ENCODE measurements around the gene TAMM41.

TAMM41 gene

DNA sequence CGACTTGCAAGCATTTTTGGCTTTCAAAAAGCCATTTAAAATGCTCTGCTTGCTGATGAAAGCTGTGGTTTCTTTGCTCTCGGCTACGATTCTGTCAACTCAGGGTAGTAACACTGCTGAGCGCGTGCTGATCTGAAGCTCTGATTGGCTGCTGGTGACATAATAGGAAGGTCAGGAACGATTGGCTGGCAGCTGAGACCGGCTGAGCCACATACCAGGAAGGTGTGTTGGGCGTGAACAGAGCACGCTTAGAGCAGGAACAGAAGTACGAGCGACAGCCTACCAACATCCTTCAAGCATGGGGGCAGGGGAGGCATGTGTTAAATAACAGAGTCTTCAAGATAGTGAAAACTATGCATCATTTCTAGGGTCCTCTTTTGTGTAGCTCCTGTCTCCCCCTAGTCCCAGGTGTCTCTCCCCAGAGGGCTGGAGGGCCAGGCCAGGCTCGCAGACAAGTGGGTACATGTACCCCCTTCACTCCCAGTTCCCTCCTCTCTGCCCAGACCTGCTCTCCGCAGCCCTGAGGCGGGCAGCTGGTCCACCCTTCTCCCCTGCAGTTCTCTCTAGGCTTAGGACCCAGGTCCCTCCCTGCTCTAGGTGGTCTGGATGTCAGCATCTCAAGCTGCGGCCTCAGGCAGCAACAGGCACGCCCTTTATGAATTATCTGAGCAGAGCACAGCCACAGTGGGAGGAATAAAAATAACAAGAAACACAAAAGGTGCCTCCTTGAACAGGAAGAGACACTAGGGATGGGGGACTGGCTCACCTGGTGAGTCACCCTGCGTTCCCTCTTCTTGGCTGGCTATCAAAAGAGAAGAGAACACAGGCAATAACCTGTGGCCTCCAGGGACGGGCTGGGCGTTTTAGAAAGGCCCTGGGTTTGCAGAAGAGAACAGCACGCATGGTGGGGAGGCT is 76.0 kb downstream of the TAMM41 start (continued):
- TF ChIP-seq, protein P1, sequence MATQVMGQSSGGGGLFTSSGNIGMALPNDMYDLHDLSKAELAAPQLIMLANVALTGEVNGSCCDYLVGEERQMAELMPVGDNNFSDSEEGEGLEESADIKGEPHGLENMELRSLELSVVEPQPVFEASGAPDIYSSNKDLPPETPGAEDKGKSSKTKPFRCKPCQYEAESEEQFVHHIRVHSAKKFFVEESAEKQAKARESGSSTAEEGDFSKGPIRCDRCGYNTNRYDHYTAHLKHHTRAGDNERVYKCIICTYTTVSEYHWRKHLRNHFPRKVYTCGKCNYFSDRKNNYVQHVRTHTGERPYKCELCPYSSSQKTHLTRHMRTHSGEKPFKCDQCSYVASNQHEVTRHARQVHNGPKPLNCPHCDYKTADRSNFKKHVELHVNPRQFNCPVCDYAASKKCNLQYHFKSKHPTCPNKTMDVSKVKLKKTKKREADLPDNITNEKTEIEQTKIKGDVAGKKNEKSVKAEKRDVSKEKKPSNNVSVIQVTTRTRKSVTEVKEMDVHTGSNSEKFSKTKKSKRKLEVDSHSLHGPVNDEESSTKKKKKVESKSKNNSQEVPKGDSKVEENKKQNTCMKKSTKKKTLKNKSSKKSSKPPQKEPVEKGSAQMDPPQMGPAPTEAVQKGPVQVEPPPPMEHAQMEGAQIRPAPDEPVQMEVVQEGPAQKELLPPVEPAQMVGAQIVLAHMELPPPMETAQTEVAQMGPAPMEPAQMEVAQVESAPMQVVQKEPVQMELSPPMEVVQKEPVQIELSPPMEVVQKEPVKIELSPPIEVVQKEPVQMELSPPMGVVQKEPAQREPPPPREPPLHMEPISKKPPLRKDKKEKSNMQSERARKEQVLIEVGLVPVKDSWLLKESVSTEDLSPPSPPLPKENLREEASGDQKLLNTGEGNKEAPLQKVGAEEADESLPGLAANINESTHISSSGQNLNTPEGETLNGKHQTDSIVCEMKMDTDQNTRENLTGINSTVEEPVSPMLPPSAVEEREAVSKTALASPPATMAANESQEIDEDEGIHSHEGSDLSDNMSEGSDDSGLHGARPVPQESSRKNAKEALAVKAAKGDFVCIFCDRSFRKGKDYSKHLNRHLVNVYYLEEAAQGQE (tag by site-specific recombination; IDR thresholded peaks at IDR 0.05): no peak
- TF ChIP-seq ZNF175 (tag by site-specific recombination; IDR thresholded peaks at IDR 0.05): no peak
- TF ChIP-seq, protein P2, sequence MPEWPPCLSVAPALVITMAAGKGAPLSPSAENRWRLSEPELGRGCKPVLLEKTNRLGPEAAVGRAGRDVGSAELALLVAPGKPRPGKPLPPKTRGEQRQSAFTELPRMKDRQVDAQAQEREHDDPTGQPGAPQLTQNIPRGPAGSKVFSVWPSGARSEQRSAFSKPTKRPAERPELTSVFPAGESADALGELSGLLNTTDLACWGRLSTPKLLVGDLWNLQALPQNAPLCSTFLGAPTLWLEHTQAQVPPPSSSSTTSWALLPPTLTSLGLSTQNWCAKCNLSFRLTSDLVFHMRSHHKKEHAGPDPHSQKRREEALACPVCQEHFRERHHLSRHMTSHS (tag by site-specific recombination; IDR thresholded peaks at IDR 0.05): no peak
- peak; percentile 70 for TF ChIP-seq SP2 (tag by site-specific recombination; IDR thresholded peaks at IDR 0.05)
- TF ChIP-seq, protein P3, sequence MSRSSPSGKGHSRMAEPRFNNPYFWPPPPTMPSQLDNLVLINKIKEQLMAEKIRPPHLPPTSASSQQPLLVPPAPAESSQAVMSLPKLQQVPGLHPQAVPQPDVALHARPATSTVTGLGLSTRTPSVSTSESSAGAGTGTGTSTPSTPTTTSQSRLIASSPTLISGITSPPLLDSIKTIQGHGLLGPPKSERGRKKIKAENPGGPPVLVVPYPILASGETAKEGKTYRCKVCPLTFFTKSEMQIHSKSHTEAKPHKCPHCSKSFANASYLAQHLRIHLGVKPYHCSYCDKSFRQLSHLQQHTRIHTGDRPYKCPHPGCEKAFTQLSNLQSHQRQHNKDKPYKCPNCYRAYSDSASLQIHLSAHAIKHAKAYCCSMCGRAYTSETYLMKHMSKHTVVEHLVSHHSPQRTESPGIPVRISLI (tag by site-specific recombination; IDR thresholded peaks at IDR 0.05): no peak
- TF ChIP-seq, protein P4, sequence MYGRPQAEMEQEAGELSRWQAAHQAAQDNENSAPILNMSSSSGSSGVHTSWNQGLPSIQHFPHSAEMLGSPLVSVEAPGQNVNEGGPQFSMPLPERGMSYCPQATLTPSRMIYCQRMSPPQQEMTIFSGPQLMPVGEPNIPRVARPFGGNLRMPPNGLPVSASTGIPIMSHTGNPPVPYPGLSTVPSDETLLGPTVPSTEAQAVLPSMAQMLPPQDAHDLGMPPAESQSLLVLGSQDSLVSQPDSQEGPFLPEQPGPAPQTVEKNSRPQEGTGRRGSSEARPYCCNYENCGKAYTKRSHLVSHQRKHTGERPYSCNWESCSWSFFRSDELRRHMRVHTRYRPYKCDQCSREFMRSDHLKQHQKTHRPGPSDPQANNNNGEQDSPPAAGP (tag by site-specific recombination; IDR thresholded peaks at IDR 0.05): peak; percentile 92
- TF ChIP-seq, protein P5, sequence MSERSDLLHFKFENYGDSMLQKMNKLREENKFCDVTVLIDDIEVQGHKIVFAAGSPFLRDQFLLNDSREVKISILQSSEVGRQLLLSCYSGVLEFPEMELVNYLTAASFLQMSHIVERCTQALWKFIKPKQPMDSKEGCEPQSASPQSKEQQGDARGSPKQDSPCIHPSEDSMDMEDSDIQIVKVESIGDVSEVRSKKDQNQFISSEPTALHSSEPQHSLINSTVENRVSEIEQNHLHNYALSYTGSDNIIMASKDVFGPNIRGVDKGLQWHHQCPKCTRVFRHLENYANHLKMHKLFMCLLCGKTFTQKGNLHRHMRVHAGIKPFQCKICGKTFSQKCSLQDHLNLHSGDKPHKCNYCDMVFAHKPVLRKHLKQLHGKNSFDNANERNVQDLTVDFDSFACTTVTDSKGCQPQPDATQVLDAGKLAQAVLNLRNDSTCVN (tag by site-specific recombination; optimal IDR thresholded peaks at IDR 0.05): peak; percentile 35
- no peak for TF ChIP-seq ZNF514 (tag by site-specific recombination; IDR thresholded peaks at IDR 0.05)
- TF ChIP-seq ZNF610 (tag by site-specific recombination; IDR thresholded peaks at IDR 0.05; ENCODE audit: borderline replicate concordance): peak; percentile 44; the same call in 1 of the 2 replicates
- TF ChIP-seq ZNF600 (tag by site-specific recombination; IDR thresholded peaks at IDR 0.05): 0 out of 2 replicates have a peak, but pooled peaks have one; percentile 9
- TF ChIP-seq SCRT1 (tag by site-specific recombination; IDR thresholded peaks at IDR 0.05; ENCODE audit: borderline replicate concordance): peak; percentile 84
- TF ChIP-seq, protein P6, sequence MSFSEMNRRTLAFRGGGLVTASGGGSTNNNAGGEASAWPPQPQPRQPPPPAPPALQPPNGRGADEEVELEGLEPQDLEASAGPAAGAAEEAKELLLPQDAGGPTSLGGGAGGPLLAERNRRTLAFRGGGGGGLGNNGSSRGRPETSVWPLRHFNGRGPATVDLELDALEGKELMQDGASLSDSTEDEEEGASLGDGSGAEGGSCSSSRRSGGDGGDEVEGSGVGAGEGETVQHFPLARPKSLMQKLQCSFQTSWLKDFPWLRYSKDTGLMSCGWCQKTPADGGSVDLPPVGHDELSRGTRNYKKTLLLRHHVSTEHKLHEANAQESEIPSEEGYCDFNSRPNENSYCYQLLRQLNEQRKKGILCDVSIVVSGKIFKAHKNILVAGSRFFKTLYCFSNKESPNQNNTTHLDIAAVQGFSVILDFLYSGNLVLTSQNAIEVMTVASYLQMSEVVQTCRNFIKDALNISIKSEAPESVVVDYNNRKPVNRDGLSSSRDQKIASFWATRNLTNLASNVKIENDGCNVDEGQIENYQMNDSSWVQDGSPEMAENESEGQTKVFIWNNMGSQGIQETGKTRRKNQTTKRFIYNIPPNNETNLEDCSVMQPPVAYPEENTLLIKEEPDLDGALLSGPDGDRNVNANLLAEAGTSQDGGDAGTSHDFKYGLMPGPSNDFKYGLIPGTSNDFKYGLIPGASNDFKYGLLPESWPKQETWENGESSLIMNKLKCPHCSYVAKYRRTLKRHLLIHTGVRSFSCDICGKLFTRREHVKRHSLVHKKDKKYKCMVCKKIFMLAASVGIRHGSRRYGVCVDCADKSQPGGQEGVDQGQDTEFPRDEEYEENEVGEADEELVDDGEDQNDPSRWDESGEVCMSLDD (tag by site-specific recombination; IDR thresholded peaks at IDR 0.05): 0 out of 2 replicates have a peak, but pooled peaks have one; percentile 28
- TF ChIP-seq, protein P7, sequence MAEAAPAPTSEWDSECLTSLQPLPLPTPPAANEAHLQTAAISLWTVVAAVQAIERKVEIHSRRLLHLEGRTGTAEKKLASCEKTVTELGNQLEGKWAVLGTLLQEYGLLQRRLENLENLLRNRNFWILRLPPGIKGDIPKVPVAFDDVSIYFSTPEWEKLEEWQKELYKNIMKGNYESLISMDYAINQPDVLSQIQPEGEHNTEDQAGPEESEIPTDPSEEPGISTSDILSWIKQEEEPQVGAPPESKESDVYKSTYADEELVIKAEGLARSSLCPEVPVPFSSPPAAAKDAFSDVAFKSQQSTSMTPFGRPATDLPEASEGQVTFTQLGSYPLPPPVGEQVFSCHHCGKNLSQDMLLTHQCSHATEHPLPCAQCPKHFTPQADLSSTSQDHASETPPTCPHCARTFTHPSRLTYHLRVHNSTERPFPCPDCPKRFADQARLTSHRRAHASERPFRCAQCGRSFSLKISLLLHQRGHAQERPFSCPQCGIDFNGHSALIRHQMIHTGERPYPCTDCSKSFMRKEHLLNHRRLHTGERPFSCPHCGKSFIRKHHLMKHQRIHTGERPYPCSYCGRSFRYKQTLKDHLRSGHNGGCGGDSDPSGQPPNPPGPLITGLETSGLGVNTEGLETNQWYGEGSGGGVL (tag by site-specific recombination; IDR thresholded peaks at IDR 0.05): 0 out of 2 replicates have a peak, but pooled peaks have one; percentile 7
- TF ChIP-seq, protein P8, sequence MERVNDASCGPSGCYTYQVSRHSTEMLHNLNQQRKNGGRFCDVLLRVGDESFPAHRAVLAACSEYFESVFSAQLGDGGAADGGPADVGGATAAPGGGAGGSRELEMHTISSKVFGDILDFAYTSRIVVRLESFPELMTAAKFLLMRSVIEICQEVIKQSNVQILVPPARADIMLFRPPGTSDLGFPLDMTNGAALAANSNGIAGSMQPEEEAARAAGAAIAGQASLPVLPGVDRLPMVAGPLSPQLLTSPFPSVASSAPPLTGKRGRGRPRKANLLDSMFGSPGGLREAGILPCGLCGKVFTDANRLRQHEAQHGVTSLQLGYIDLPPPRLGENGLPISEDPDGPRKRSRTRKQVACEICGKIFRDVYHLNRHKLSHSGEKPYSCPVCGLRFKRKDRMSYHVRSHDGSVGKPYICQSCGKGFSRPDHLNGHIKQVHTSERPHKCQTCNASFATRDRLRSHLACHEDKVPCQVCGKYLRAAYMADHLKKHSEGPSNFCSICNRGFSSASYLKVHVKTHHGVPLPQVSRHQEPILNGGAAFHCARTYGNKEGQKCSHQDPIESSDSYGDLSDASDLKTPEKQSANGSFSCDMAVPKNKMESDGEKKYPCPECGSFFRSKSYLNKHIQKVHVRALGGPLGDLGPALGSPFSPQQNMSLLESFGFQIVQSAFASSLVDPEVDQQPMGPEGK (tag by site-specific recombination; IDR thresholded peaks at IDR 0.05): 0 out of 2 replicates have a peak, but pooled peaks have one; percentile 38
- no peak for TF ChIP-seq ZNF549 (tag by site-specific recombination; IDR thresholded peaks at IDR 0.05)
- peak; percentile 20; the same call in 1 of the 2 replicates for TF ChIP-seq ZNF324 (tag by site-specific recombination; IDR thresholded peaks at IDR 0.05)
- no peak for TF ChIP-seq ZNF239 (tag by site-specific recombination; IDR thresholded peaks at IDR 0.05)
- TF ChIP-seq HOXA7 (CRISPR knock-in tag; IDR thresholded peaks at IDR 0.05; ENCODE audit: borderline replicate concordance): no peak
- TF ChIP-seq ZEB2 (tag by site-specific recombination; IDR thresholded peaks at IDR 0.05): 0 out of 2 replicates have a peak, but pooled peaks have one; percentile 51

All from HEK293 (cell line).